T-helper 1 cell treated with Interleukin-12 subunit alpha and Interleukin-12 subunit beta and Interleukin-4 antibody, amounts not matched to agents 30 ng/mL and 1 ng/mL, for 36 hours (primary cell): ENCODE data around the gene ZNF280B. TPM values are rescaled to one million over a fixed set of nuclear protein-coding genes. Genes with fewer than 3 reads are reported as not detected.
"Not testable (repeated sequence)": the region's sequence is repeated elsewhere in the genome, so short reads cannot be mapped to it uniquely, and the experiment has no call there.

ENCODE experiments used
- intact Hi-C: fragments of 100-400 bp; cut with micrococcal nuclease; formaldehyde crosslinking; loops from one replicate; pipeline ENCODE4 v1.15.1; 2024
- total RNA-seq: library from RNA; stranded (reverse); gene quantifications from 2 replicates; pipeline ENCODE4 v1.2.3, GENCODE V29; 2022

The ZNF280B gene
- total RNA-seq, 1 donor from 2014 or later: 2.7 TPM

DNA sequence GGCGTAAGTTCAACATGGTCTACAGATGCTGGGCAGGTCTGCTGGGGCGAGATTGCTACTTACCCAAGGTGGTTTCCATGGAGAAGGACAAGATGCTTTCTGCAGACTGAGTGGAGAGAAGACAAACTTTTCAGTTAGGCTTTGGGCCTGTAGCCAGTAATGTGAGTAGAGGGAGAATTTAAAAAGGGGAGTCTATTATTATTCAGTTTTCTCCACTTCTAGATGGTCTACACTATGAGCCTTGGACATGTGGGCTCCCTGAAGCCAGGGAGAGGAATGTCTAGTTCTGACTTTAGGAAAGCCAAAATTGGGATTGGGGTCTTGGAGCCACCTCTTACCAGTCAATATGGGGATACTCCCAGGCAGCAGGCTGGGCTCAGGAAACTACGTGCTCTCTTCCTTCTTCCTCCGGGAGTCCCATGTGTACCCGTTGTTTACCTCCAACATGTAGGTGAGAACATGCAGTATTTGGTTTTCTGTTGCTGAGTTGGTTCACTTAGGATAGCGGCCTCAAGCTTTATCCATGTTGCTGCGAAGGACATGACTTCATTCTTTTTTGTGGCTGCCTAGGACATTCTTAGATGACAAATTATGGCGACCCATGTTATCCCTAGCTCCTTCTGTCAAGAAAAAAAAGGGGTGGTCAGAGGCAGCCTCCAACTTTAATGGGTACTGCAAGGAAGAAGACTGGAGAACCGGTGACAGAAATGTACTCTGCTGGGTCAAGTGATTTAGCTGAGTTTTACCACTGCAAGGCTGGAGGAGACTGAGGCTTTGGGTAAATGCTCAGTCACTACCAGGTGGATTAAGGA, 26.3 kb upstream of the ZNF280B start:
- intact Hi-C loops: no loop called here

DNA sequence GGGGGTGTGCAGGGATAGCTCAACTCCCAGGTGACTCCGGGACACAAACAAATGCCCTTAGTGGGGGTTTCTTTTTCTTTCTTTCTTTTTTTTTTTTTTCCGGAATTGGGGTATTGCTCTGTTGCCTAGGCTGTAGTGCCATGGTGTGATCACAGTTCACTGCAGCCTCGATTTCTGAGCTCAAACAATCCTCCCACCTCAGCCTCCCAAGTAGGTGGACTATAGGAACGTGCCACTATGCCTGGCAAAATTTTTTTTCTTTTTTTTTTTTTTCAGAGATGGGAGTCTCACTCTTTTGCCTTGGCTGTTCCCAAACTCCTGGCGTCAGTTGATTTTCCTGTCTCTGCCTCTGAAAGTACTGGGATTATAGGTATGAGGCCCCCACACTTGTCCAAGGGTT, 25.3 kb upstream of the ZNF280B start:
- intact Hi-C loops: no loop called here

DNA sequence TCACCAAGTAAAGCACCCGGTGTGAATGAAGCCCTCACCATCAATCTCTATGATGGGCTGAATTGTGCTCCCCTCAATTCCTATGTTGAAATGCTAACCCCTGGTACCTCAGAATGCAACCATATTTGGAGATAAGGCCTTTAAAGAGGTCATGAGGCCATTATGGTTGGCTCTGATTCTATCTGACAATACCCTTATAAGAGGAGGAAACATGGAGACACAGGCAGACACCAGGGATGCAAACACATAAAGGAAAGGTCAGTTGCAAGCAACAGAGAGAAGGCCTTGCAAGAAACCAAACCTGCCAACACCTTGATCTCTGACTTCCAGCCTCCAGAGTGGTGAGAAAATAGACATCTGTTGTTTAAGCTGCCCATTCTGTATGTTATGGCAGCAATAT, 24.9 kb upstream of the ZNF280B start:
- intact Hi-C loops: no loop called here

DNA sequence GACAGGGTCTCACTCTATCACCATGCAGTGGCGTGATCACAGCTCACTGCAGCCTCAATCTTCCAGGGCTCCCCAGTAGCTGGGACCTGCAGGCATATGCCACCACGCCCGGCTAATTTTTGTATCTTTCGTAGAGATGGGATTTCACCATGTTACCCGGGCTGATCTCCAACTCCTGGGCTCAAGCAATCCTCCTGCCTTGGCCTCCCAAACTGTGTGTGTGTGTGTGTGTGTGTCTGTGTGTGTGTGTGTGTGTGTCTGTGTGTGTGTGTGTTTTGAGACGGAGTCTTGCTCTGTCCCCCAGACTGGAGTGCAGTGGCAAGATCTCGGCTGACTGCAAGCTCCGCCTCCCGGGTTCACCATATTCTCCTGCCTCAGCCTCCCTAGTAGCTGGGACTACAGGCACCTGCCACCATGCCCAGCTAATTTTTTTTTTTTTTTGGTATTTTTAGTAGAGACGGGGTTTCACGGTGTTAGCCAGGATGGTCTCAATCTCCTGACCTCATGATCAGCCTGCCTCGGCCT, 24.1 kb upstream of the ZNF280B start:
- intact Hi-C loops: not testable (repeated sequence)

DNA sequence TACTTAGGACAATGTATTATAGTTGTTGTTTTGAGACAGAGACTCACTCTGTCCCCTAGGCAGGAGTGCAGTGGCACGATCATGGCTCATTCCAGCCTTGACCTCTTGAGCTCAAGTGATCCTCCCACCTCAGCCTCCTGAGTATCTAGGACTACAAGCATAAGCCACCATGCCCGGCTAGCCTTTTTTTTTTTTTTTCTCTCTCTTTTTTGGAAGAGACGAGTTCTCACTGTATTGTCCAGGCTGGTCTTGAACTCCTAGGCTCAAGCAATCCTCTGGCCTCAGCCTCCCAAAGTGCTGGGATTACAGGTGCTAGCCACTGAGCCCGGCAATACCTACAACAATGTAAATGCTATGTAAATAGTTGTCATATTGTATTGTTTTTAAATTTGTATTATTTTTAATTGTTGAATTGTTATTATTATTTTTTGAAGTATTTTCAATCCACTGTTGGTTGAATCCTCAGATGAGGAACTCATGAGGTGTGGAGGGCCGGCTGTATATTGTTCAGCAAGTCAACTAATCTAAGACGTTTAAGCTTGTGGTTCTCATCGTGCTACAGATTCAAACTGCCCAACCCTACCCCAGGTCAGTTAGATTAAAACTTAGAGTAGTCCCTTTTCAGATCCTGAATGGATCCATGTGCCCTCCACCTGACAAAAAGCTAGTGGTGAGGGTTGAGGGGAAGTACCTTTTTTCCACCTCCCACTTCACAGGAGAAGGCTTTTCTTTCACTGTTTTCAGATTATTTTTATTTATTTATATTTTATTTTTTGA, 23.4 kb upstream of the ZNF280B start:
- intact Hi-C loops: no loop called here

DNA sequence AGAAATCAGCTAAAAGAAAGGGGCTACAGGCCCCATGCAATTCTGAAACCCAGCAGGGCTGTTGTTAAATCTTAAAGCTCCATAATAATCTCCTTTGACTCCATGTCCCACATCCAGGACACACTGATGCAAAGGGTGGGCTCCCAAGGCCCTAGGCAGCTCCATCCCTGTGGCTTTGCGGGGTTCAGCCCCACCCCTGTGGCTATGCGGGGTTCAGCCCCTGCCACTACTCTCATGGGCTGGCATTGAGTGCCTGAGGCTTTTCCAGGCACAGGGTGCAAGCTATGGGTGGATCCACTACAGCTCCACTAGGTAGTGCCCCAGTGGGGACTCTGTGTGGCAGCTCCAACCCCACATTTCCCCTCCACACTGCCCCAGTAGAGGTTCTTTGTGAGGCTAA, 20.2 kb upstream of the ZNF280B start:
- intact Hi-C loops: no loop called here

DNA sequence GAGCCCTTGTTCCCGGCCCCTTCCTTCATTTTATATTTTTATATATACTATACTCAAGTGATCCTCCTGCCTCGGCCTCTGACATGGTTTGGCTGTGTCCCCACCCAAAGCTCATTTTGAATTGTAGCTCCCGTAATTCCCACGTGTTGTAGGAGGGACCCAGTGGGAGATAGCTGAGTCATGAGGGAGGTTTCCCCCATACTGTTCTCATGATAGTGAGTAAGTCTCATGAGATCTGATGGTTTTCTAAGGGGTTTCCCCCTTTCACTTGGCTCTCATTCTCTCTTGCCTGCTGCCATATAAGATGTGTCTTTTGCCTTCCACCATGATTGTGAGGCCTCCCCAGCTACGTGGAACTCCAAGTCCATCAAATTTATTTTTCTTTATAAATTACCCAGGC, 18.8 kb upstream of the ZNF280B start:
- intact Hi-C loops: no loop called here

DNA sequence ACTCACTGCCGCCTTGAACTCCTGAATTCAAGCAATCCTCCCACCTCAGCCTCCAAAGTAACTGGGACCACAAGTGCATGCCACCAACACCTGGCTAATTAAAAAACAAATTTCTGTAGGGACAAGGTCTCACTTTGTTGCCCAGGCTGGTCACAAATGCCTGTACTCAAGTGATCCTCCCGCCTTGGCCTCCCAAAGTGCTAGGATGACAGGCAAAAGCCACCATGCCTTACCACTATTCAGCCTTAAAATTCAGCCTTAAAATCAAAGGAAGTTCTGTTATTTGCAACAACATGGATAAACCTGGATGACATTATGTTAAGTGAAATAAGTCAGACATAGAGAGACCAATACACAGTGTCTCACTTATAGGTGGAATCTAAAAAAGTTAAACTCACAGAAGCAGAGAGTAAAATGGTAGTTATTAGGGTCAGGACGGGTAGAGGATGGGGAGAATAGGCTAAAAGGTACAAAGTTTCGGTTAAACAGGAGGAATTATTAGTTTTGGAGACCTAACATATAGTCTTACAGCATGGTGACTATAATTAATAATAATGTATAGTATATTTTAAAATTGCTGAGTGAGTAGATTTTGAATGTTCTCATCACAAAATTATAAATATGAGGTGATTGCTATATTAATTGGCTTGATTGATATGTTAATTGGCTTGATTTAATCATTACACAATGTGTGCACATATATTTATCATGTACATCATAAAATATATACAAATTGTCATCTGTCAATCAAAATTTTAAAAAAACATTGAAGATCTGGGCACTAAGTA, 17.8 kb upstream of the ZNF280B start:
- intact Hi-C loops: no loop called here

DNA sequence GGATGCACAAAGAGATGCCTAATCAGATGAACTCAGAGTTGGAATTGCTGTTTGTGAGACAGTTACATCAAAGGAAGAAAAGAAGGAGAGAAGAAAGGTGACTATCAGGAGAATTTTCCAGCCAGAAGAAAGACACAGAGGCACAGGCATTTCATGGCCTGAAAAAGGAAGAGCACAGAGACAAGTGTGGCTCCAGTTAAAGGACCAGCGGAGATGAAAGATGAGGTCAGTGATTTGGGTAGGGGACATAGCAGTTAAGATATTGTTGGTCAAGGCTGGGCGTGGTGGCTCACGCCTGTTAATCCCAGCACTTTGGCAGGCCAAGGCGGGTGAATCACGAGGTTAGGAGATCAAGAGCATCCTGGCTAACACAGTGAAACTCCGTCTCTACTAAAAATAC, 15.0 kb upstream of the ZNF280B start:
- intact Hi-C loops: no loop called here

DNA sequence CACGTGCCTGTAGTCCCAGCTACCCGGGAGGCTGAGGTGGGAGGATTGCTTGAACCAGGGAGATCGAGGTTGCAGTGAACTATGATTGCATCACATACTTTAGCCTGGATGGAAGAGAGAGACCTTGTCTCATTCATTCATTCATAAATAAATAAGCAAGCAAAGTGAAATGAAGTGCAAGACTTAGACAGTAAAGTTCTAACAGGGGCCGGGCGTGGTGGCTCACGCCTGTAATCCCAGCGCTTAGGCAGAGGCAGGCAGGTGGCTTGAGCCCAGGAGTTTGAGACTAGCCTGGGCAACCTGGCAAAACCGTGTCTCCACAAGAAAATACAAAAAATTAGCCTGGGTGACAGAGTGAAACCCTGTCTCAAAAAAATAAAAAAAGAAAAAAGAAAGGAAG, 13.1 kb upstream of the ZNF280B start:
- intact Hi-C loops: no loop called here

DNA sequence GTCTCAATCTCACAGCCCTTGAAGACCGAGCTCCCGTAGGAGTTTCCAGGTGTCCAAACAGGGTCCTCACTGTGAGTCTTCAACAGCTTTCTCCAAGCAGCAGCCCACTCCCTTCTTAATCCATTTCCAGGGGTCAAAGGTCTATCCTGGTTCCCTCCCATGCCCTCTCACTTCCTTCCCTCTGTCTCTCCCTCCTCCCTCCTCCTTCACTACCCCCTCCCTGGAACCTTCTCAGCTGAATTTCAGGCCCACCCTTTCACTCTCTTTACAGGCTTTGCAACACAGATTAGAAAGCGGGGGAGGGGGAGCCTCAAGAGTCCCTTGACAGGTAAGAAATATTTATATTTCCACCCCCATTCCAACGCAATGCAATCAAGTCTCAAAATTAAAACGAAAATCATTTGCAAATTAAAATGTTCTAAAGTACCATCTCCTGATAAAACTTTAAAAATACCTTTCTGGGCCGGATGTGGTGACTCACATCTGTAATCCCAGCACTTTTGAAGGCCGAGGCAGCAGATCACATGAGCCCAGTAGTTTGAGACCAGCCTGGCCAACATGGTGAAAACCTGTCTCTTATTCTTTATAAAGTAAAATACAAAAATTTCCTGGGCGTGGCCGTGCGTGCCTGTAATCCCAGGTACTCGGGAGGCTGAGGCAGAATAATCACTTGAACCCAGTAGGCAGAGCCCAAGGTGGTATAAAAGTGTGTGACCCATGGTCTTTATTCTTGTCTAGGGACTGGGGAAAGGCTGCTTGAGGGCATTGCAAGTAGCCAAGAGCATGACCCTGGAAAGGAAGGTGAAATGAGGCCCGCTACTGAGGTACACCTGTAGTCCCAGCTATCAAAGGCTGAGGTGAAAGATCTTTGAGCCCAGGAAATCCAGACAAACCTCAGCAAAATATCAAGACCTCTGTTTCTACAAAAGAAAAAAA, 12.4 kb upstream of the ZNF280B start:
- intact Hi-C loops: no loop called here

DNA sequence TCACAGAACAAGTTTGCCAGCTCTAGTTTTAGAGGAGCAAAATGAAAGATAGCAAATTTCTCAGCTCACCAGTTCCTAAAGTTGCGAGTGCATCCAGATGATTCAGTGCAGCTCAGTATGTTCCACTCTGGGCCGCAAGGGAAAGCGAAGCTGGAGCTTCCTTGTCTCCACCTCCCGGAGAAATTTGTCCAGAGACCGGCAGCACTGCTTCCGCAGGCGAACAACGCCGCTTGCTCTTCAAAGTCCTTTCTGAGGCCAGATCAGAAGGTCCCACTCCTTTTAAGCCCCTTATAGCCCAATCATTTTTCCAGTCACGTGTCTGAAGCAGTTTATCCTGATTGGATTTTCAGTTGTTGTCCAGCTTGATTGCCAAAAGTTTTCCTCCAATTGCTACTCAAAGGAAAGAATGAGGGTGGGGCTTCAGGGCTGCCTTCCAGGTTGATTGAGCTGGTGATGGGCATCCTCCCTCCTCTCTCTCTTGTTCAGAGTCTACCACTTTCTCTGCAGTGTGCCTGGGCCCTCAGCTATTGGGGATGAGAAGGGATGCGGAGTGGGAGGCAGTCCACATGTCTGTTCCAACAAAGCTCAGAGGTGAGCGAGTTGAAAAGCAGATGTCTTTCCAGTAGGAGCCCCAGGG, 11.6 kb upstream of the ZNF280B start, which contains the start of gene ZNF280A:
ZNF280A (minus strand) TSS at position 251 of the 637 bp plus-strand sequence. CDS start 4,640 bp downstream, outside the sequence.
- intact Hi-C loops: no loop called here

DNA sequence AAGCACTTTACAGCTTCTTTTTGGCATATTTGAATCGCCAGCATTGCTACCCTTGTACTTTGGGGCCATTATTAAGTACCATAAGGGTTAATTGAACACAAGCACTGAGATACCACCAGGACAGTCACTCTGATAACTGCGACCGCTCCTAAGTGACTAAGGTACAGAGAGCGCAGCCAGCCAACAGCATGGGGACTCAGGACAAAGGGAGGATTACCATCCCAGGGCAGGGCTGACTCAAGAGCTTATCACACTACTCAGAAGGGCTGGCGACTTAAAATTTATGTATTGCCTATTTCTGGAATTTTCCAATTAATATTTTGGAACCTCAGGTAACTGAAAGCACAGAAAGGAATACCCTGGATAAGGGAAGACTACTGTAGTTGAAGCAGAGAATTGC, 11.0 kb upstream of the ZNF280B start:
- intact Hi-C loops: no loop called here

DNA sequence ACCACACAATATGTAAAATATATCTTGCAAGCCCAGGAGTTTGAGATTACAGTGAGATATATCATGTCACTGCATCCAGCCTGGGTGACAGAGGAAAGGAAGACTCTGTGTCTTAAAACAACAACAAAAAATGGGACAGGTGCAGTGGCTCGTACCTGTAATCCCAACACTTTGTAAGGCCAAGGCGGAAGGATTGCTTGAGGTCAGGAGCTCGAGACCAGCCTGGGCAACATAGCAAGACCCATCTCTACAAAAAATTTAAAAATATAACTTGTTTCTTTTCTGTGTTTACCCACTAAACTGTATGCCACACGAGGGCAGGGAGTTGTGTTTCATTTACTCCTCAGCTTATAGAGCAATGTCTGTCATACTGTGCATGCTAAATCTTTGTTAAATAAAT, 8.4 kb upstream of the ZNF280B start:
- intact Hi-C loops: no loop called here

DNA sequence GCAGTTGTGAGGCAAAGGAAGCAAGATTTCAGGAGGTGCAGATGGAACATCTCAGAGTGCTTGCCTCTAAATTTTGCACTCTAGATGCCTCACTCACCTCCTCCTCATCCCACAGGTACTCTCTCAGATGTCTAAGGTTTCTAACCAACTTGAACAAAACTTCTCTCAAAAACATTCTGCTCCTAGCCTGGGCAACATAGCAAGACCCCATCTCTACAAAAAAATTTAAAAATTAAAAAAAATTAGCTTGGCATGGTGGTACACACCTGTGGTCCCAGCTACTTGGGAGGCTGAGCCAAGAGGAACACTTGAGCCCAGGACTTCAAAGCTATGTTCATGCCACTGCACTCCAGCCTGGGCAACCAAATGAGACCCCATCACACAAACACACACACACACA, 7.3 kb upstream of the ZNF280B start:
- intact Hi-C loops: no loop called here

DNA sequence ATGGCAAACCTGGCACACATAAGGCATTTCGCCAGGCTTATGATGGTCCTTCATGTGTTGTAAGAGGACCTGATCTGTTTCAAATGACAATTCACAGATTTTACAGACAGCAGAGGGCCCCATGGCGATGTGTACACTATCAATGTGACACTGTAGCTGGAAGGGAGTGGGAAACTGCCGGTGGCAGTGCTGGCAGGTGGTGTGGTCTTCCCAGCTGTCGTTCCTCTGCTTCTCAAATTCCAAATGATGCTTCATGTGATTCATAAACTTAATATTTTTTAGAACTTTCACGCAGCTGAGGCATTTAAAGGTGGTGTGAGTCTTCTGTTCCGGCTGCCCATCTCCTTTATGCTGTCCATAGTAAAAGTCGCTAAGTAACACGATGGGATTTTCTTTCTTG, 5.9 kb upstream of the ZNF280B start:
- intact Hi-C loops: not testable (repeated sequence)

DNA sequence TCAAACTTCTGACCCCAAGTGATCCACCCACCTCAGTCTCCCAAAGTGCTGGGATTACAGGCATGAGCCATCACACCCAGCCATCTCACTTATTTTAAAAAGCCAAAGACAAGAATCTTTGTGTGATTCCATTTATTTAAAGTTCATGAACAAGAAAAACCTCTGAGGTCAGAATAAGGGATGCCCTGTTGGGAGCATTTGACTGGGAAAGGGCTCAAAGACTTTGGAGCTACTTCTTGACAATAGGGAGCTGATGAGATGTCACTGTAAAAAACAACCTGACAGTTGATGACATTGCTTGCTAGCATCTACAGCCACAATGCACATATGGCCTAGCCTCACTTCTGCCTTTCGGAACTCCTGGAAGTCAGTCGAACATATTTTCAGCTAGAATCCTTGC, 5.1 kb upstream of the ZNF280B start:
- intact Hi-C loops: no loop called here

DNA sequence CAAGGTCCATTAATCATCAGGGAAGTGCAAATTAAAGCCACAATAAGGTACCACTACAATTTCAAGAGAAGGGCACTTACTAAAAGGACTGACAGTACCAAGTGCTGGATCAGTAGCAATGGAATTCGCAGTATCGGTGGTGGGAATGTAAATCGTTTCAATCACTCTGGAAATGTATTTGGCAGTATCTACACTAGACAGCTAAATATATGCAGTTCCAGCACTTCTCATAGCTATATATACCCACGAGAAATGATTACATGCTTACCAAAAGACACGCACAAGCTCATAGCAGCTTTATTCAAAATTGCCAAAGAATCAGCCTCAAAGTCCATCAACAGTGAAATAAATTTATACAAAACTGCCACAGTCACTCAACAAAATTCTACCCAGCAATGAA, 4.4 kb upstream of the ZNF280B start:
- intact Hi-C loops: no loop called here

DNA sequence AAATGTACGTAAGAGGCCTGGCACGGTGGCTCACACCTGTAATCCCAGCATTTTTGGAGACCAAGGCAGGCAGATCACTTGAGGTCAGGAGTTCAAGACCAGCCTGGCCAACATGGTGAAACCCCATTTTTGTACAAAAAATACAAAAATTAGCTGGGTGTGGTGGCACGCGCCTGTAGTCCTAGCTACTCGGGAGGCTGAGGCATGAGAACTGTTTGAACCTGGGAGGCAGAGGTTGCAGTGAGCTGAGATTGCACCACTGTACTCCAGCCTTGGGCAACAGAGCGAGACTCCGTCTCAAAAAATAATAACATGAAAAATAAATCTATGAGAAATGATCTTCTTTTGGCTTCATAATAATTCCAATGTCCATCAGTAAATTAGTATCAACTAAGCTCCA, 2.3 kb upstream of the ZNF280B start:
- intact Hi-C loops: not testable (repeated sequence)

DNA sequence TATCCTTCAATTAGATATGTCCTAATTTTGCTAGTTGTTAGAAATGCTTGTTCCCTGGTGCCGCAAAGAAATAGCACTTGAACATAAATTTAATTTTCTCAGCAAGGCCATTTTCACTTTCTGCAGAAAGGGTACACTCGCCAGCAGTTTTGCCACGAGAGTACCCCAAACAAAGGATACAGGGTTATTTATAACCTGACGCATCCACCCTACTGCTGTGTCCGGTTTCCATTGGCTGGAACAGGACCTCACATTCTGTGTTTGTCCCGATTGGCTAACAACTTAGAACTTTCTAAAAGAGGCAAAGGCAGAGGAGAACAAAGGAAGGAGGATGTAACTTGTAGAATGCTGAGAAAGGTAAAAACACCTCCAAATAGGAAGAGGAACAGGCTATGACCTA, 1.4 kb upstream of the ZNF280B start:
- intact Hi-C loops: not testable (repeated sequence)
